Embryonic facial prominence (tissue), 1 donor: ENCODE data around the gene CEACAM8.
"Not testable (repeated sequence)": the region's sequence is repeated elsewhere in the genome, so short reads cannot be mapped to it uniquely, and the experiment has no call there.

ENCODE experiments used
- DNase-seq: peaks from one replicate; pipeline ENCODE4 v3.0.0-alpha.2; 2016; ENCODE audit errors: extremely low spot score

Gene CEACAM8

GRCh38 chr19:42573642-42574041 lies 21.1 kb downstream of the CEACAM8 start:
- no peak for DNase-seq

GRCh38 chr19:42571116-42571515 lies 23.6 kb downstream of the CEACAM8 start:
- no peak for DNase-seq

- no peak for DNase-seq
These were observed 25.5 kb downstream of the CEACAM8 start for GRCh38 chr19:42569193-42569592.

DNA sequence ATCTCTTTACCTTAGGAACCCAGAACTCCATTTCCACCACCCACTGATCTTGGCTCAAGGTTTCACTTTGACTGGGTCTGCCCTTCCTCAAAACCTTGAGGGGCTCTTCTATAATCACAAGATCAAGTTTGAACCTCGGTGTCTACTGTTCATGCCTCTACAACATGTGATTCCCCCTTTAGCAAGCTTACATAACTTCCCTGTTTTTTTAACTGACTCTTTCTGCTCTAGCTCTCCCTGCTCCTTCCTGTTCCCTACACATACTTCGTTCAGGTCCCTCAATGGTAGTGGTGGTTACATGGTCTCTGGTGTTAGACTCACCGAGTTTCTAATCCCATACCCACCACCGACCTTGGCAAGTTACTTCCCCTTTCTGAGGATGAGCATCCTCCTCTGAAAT lies 26.7 kb downstream of the CEACAM8 start:
- DNase-seq = no peak

DNA sequence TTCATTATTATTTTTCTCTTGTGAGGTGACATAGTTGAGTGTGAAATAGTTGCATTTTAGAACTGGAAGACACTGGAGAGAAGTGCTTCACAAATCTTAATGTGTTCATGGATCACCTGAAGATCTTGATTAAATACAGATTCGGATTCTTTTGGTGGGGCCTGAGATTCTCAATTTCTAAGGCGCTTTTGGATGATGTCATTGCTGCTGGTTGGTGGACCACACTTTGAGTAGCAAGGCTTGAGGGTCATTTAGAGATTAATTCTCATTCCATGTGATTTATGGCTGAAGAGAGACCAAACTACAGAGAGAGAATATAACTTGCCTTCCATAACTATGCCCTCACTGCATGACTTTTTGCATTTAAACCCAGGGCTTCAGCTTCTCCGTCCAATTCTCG lies 27.2 kb downstream of the CEACAM8 start:
- DNase-seq = no peak

DNA sequence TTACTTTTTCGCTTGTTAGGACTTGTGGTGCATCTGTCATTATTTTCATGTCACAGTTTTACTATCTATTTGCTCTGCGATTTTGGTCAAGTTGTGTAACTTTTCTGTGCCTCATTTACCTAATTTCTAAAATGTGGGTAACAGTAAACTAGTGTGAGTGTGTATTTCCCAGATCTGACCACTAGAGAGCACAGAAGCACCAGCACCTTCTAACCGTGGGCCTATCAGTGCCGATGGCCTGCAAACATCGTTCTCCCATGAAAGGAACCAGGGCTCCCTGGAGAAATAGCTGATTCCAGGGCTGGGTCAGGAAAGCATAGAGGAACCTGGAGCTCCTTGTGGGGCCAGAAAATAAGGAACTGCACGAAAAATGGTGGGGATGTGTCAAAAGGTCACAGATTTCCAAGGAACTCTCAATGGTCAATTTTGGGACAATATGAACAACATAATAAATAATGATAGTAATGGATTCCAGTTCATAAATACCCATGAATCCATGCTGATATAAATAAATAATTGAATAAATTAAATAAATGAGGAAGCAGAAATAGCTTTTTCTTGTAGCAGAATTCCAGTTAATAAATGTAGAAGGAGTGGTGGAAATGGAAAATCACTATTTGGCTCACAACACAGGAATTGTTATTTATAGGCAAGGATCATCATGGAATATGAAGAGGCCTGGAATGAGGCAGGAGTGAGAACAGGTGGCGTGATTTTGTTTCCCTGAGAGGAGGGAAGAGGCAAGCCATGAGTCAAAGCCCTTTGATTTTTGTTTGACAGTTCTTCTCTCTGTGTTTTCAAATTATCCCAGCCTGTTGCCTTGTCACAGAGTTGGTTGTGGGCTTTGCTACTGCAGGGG lies 31.1 kb downstream of the CEACAM8 start:
- no peak for DNase-seq

DNA sequence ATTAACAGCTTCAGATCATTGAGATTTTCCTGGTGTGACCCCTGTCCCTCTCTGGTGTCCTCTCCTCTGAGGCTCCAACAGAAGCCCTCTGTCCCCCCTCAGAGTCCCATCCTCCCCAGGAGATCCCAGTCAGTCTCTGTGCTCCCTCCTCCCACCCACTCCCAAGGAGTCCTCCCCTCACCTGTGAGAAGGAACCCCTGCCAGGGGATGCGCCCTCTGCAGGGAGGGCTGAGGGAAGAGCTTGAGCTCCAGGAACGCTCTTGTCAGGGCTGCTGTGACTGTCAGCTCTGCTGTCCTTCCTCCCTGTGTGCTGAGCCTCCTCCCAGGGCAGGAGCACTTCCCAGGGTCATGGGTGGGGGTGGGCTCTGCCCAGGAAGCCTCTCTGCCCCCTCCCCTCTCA lies 33.2 kb downstream of the CEACAM8 start:
- no peak for DNase-seq

DNA sequence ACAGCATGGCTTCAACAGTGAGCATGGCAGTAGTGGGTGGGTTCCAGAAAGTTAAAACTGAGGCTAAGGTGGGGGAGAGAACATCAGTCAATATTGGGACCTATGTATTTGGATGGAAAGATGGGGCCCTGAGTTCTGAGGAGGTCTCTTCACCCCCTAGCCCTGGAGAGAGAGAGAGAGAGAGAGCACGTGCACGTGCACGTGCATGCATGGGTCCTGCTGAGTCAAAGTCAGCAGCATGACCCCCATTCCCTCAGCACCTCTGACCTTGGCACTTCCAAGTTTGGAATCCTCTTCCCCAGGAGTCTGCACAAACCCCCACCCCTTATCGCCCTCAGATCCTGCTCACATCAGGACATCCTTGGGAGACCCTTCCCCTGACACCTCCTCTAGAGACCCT lies 34.0 kb downstream of the CEACAM8 start:
- no peak for DNase-seq

GRCh38 chr19:42558450-42559150 lies 36.1 kb downstream of the CEACAM8 start:
- DNase-seq = no peak

GRCh38 chr19:42557386-42557871 lies 37.3 kb downstream of the CEACAM8 start:
- DNase-seq = not testable (repeated sequence)

GRCh38 chr19:42555801-42556200 lies 38.9 kb downstream of the CEACAM8 start:
- DNase-seq = no peak

- no peak for DNase-seq
These were observed 39.4 kb downstream of the CEACAM8 start for GRCh38 chr19:42555317-42555716.

DNA sequence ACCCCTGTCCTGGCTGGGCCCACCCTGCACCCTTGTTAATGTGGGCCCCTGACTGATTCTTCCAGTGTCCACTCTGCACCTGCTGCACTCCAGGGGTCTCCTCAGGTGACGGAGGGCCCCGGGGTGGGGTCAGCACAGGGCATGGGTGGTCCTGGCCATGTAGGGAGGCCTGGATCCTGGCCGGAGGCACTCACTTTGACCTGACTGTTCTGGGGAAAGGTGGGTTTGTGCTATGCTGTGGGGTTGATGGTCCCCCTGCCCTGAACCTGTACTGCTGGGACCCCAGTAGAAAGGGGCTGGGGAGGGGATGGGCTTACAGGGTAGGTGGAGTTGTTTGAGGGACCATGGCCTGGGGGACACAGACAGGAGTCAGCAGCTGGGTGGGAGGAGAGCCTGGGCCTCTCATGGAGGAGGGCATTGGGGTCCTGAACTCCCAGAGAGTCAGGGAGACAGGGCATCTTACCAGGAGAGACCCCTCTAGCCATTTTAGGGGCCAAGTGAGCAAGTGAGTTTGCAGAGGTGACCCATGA lies 40.6 kb downstream of the CEACAM8 start:
- no peak for DNase-seq

DNA sequence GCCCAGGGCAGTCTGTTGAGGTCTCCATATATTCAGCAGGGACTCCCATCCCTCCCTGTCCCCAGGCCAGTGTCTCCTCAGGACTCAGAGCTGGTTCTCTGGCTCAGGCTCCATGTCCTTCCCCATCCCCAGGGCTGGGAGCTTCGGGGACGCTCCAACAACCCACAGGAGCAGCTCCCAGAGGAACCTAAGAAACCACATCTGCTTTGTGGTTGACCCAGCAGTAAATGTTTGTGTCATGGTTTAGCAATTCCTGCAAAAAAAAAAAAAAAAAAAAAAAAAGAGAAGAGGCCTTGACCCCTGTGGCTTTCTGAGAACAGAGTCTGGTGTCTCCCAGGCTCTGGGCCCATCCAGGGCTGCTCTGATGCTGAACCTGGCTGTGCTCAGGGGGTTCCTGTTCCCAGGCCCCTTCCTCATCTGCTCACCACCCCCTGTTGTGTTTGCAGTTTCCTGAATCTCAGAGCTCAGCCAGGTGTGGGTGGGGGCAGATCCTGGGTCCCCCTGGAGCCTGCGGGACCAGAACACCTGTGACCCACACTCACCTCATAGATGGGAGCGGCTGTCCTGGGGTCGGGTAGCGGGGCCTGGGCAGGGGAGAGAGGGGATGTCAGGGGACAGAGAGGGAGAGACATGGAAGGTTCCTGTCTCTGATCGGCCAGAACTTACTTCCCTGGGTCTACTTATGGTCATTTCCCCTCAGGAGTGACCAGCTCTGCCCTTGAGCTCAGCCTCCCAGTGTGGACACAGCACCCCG lies 41.3 kb downstream of the CEACAM8 start:
- DNase-seq = no peak

- DNase-seq = no peak
These were observed 42.3 kb downstream of the CEACAM8 start for GRCh38 chr19:42552086-42553065.

DNA sequence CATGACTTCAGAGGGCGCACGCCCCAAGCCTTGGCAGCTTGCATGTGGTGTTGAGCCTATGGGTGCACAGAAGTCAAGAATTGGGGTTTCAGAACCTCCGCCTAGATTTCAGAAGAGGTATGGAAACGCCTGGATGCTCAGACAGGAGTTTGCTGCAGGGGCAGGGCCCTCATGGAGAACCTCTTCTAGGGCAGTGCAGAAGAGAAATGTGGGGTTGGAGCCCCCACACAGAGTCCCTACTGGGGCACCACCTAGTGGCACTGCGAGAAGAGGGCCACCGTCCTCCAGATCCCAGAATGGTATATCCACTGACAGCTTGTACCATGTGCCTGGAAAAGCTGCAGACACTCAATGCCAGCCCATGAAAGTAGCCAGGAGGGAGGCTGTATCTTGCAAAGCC lies 44.2 kb downstream of the CEACAM8 start:
- not testable (repeated sequence) for DNase-seq

- not testable (repeated sequence) for DNase-seq
These were observed 45.7 kb downstream of the CEACAM8 start for GRCh38 chr19:42549067-42549466.

- DNase-seq = no peak
These were observed 46.2 kb downstream of the CEACAM8 start for GRCh38 chr19:42548552-42548951.

GRCh38 chr19:42547929-42548328 lies 46.8 kb downstream of the CEACAM8 start:
- no peak for DNase-seq

DNA sequence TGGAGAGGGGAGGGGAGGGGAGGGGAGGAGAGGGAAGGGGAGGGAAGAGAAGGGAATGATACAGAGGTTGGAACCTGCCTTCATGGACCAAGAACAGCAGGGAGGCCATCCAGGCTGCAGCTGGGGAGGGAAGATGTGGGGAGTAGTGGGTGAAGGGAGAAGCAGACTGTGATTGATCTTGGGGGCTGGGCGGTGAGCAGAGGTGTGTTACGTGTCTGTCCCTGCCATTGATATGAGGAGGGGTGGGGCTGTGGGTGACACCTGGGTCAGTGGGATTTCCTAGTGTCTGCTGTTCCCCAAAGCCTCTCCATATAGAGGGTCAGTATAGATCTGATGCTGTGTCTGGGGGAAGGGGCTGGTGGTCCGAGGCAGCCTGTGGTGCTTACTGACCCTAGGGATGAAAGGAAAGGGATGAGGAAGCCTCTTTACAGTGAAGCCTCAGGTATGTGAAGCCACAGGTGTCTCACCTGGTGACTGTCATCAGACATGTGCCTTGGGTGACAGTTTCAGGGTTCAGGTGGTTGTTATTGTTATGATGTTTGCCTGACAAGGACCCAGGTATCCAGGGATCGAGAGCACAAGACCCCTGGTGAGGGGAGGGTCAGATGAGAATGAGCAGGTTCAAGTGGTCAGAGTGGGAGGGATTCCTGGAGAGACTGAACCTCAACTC lies 47.8 kb downstream of the CEACAM8 start:
- no peak for DNase-seq
